ENCODE measurements around the gene FGF22. TPM values are rescaled to one million over a fixed set of nuclear protein-coding genes. Genes with fewer than 3 reads are reported as not detected.
"Not testable (repeated sequence)": the region's sequence is repeated elsewhere in the genome, so short reads cannot be mapped to it uniquely, and the experiment has no call there.

Gene FGF22
- total RNA-seq, 8 experiments from 2014 or later, result 0.11 to 2.3 (median 0.51) TPM

- H3K4me1 ChIP-seq (replicated peaks in 1 of 2), result peaks cover 3 to 8% of the 10 kb centered on the region in 2 donors
- ATAC-seq (replicated peaks in 6 of 8), result no peak
- in situ Hi-C loops (cut with MboI; ENCODE audit: low pct_unique_long_range_greater_than_20kb in 2 of 9, low sequenced_read_pairs in 9 of 9, unreplicated experiment in 9 of 9), result no loop called here
- WGBS, 10 experiments, result 100% methylated on average over 3 of the region's 47 CpGs; no CpG with 5 or more reads in 9 of the 10 experiments
- H3K27ac ChIP-seq, result no peak overlapping the region
- no peak overlapping the region for H3K4me3 ChIP-seq
Measured at GRCh38 chr19:619286-620002, 20.2 kb upstream of the FGF22 start.

GRCh38 chr19:620166-620862 is 19.4 kb upstream of the FGF22 start:
- H3K4me3 ChIP-seq, result no peak overlapping the region
- H3K27ac ChIP-seq, result no peak overlapping the region
- ATAC-seq (replicated peaks in 6 of 8), result no peak
- no CpG with 5 or more reads among the region's 51 CpGs for WGBS, 10 experiments
- in situ Hi-C loops (cut with MboI; ENCODE audit: low pct_unique_long_range_greater_than_20kb in 2 of 9, low sequenced_read_pairs in 9 of 9, unreplicated experiment in 9 of 9), result no loop called here
- H3K4me1 ChIP-seq (replicated peaks in 1 of 2), result peaks cover 3 to 9% of the 10 kb centered on the region in 2 donors

DNA sequence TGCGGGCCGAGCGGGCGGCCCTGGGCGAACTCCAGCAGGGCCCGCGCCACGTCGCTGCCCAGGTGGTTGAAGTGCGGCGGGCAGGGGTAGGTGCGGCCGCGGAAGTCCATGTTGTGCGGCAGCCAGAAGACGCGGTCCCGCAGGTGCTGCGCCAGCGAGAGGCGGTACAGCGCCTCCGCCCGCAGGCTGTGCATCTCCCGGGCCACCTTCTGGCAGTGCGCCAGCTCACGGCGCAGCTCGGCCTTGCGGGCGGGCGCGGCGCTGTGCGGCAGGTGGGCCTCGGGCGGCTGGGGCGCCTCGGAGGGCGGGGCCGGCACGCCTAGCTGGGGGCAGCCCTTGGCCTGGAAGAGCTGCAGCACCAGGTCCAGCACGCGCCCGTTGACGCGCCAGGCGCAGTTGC is 18.5 kb upstream of the FGF22 start:
- H3K4me1 ChIP-seq (replicated peaks in 1 of 2); H3K4me3 ChIP-seq; in situ Hi-C loops (cut with MboI; ENCODE audit: low pct_unique_long_range_greater_than_20kb in 2 of 9, low sequenced_read_pairs in 9 of 9, unreplicated experiment in 9 of 9); H3K27ac ChIP-seq; ATAC-seq (replicated peaks in 6 of 8): not testable (repeated sequence)
- 100% methylated on average over 10 of the region's 48 CpGs; no CpG with 5 or more reads in 9 of the 10 experiments for WGBS, 10 experiments

- Histone ChIP-seq H3K4me1 (replicated peaks in 1 of 2) (peaks cover 0 to 7% of the 10 kb centered on the region in 2 donors), H3K27ac (no peak overlapping the region), H3K4me3 (no peak overlapping the region)
- 80 to 100% (median 100%) methylated on average over 2 to 4 of the region's 24 CpGs; no CpG with 5 or more reads in 7 of the 10 experiments for WGBS, 10 experiments
- in situ Hi-C loops (cut with MboI; ENCODE audit: low pct_unique_long_range_greater_than_20kb in 2 of 9, low sequenced_read_pairs in 9 of 9, unreplicated experiment in 9 of 9), result no loop called here
- no peak for ATAC-seq (replicated peaks in 6 of 8)
Measured at GRCh38 chr19:621819-622218, 17.9 kb upstream of the FGF22 start.

DNA sequence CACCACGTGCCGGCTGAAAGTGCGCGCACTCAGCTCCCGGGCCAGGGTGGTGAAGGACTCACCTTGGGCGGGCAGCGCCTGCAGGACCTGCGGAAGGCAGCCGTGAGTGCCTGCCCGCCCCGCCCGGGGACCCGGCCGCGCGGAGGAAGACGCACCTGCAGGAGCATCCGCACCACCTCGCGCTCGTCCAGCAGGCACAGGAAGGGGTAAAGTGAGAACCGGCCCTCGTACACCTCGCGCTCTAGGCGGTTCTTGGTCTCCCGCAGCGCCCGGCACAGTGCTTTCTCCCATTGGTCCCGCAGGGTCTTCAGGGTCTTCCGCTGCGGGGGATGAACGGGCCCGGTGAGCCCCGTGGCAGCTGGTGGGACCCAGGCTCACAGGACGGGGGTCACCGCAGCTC is 17.0 kb upstream of the FGF22 start:
- Histone ChIP-seq H3K4me1 (replicated peaks in 1 of 2) (peaks cover 0 to 7% of the 10 kb centered on the region in 2 donors), H3K4me3 (no peak overlapping the region), H3K27ac (no peak overlapping the region)
- no peak for ATAC-seq (replicated peaks in 6 of 8)
- in situ Hi-C loops (cut with MboI; ENCODE audit: low pct_unique_long_range_greater_than_20kb in 2 of 9, low sequenced_read_pairs in 9 of 9, unreplicated experiment in 9 of 9), result no loop called here
- WGBS, 10 experiments, result 99 to 100% methylated on average over 1 to 13 of the region's 37 CpGs; no CpG with 5 or more reads in 8 of the 10 experiments

GRCh38 chr19:623175-623916 is 16.3 kb upstream of the FGF22 start:
- in situ Hi-C loops (cut with MboI; ENCODE audit: low pct_unique_long_range_greater_than_20kb in 2 of 9, low sequenced_read_pairs in 9 of 9, unreplicated experiment in 9 of 9), result no loop called here
- WGBS, 10 experiments, result 90 to 100% (median 100%) methylated on average over 1 to 3 of the region's 44 CpGs; no CpG with 5 or more reads in 7 of the 10 experiments
- peaks cover 0 to 7% of the 10 kb centered on the region in 2 donors for H3K4me1 ChIP-seq (replicated peaks in 1 of 2)
- H3K4me3 ChIP-seq, result no peak overlapping the region
- H3K27ac ChIP-seq, result no peak overlapping the region
- ATAC-seq (replicated peaks in 6 of 8), result peak in 3 of 8 experiments; percentile 5 to 7 (median 6)

- H3K4me1 ChIP-seq (replicated peaks in 1 of 2), result peaks cover 0 to 7% of the 10 kb centered on the region in 2 donors
- H3K4me3 ChIP-seq, result no peak overlapping the region
- H3K27ac ChIP-seq, result no peak overlapping the region
- in situ Hi-C loops (cut with MboI; ENCODE audit: low pct_unique_long_range_greater_than_20kb in 2 of 9, low sequenced_read_pairs in 9 of 9, unreplicated experiment in 9 of 9), result no loop called here
- whole genome bisulfite sequencing, 10 experiments, result 43 to 90% (median 74%) methylated on average over 1 to 16 of the region's 24 CpGs; no CpG with 5 or more reads in 3 of the 10 experiments
- peak in 5 of 8 experiments; percentile 71 to 87 (median 81) for ATAC-seq (replicated peaks in 6 of 8)
Measured at GRCh38 chr19:623974-624373, 15.7 kb upstream of the FGF22 start.

- no peak overlapping the region for H3K27ac ChIP-seq
- H3K4me1 ChIP-seq (replicated peaks in 1 of 2), result peaks cover 0 to 7% of the 10 kb centered on the region in 2 donors
- H3K4me3 ChIP-seq, result no peak overlapping the region
- in situ Hi-C loops (cut with MboI; ENCODE audit: low pct_unique_long_range_greater_than_20kb in 2 of 9, low sequenced_read_pairs in 9 of 9, unreplicated experiment in 9 of 9), result no loop called here
- peak in 5 of 8 experiments; percentile 4 to 11 (median 8) for ATAC-seq (replicated peaks in 6 of 8)
- 80 to 100% (median 90%) methylated on average over 1 to 3 of the region's 24 CpGs; no CpG with 5 or more reads in 7 of the 10 experiments for WGBS, 10 experiments
Measured at GRCh38 chr19:624433-625109, 15.1 kb upstream of the FGF22 start.

- H3K4me3 ChIP-seq, result no peak overlapping the region
- H3K27ac ChIP-seq, result no peak overlapping the region
- WGBS, 10 experiments, result 93 to 100% (median 100%) methylated on average over 1 to 4 of the region's 5 CpGs; no CpG with 5 or more reads in 5 of the 10 experiments
- no peak for ATAC-seq (replicated peaks in 6 of 8)
- H3K4me1 ChIP-seq (replicated peaks in 1 of 2), result peaks cover 0 to 7% of the 10 kb centered on the region in 2 donors
- in situ Hi-C loops (cut with MboI; ENCODE audit: low pct_unique_long_range_greater_than_20kb in 2 of 9, low sequenced_read_pairs in 9 of 9, unreplicated experiment in 9 of 9), result no loop called here
Measured at GRCh38 chr19:625257-625656, 14.4 kb upstream of the FGF22 start.

- 71 to 100% (median 95%) methylated on average over 1 to 7 of the region's 7 CpGs; no CpG with 5 or more reads in 2 of the 10 experiments for WGBS, 10 experiments
- H3K4me1 ChIP-seq (replicated peaks in 1 of 2); in situ Hi-C loops (cut with MboI; ENCODE audit: low pct_unique_long_range_greater_than_20kb in 2 of 9, low sequenced_read_pairs in 9 of 9, unreplicated experiment in 9 of 9); H3K27ac ChIP-seq; H3K4me3 ChIP-seq: not testable (repeated sequence)
- peak in 3 of 8 experiments; percentile 62 to 79 (median 77) for ATAC-seq (replicated peaks in 6 of 8)
Measured at GRCh38 chr19:626566-626965, 13.1 kb upstream of the FGF22 start.

DNA sequence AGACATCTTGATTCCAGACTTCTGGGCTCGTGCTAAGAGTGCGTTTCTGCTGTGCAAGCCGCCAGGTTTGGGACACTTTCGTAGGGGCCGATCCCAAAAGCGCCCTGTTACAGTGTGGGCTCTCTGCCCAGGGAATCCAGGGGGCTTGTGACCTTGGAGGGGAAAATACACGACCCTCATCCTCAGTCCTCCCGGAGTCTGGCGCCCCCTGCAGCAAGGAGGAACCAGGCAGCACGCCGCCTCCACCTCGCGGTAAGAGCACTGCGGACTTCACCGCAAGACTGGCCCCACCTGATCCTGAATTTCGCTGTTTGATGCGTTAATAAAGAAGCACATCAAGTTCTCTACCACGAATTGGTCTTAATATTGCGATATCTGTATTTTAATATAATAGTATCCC is 11.5 kb upstream of the FGF22 start:
- 65 to 89% (median 77%) methylated on average over 6 to 12 of the region's 19 CpGs; no CpG with 5 or more reads in 3 of the 10 experiments for WGBS, 10 experiments
- Histone ChIP-seq H3K4me3 (no peak overlapping the region), H3K27ac (no peak overlapping the region), H3K4me1 (replicated peaks in 1 of 2) (peaks cover 0 to 12% of the 10 kb centered on the region in 2 donors)
- in situ Hi-C loops (cut with MboI; ENCODE audit: low pct_unique_long_range_greater_than_20kb in 2 of 9, low sequenced_read_pairs in 9 of 9, unreplicated experiment in 9 of 9), result no loop called here
- no peak for ATAC-seq (replicated peaks in 6 of 8)

- H3K4me3 ChIP-seq; H3K4me1 ChIP-seq (replicated peaks in 1 of 2); H3K27ac ChIP-seq; in situ Hi-C loops (cut with MboI; ENCODE audit: low pct_unique_long_range_greater_than_20kb in 2 of 9, low sequenced_read_pairs in 9 of 9, unreplicated experiment in 9 of 9): not testable (repeated sequence)
- peak in 1 of 8 experiments; percentile 6 for ATAC-seq (replicated peaks in 6 of 8)
- WGBS, 10 experiments, result 80 to 95% (median 88%) methylated on average over 2 to 7 of the region's 25 CpGs; no CpG with 5 or more reads in 6 of the 10 experiments
Measured at GRCh38 chr19:629515-629914, 10.2 kb upstream of the FGF22 start.
